NCI-H2107 treated with DMSO at 0.1 percent for 48 hours (cell line): ENCODE data around the gene MCF2L.
"Not testable (repeated sequence)": the region's sequence is repeated elsewhere in the genome, so short reads cannot be mapped to it uniquely, and the experiment has no call there.

Experiments
- DNase-seq: peaks from one replicate; lab custom pipeline; 2025; ENCODE audit not compliant: unreplicated experiment; lab: John Stamatoyannopoulos, UW

MCF2L gene

GRCh38 chr13:113077953-113078901, 109.2 kb downstream of the MCF2L start:
- no peak for DNase-seq

DNA sequence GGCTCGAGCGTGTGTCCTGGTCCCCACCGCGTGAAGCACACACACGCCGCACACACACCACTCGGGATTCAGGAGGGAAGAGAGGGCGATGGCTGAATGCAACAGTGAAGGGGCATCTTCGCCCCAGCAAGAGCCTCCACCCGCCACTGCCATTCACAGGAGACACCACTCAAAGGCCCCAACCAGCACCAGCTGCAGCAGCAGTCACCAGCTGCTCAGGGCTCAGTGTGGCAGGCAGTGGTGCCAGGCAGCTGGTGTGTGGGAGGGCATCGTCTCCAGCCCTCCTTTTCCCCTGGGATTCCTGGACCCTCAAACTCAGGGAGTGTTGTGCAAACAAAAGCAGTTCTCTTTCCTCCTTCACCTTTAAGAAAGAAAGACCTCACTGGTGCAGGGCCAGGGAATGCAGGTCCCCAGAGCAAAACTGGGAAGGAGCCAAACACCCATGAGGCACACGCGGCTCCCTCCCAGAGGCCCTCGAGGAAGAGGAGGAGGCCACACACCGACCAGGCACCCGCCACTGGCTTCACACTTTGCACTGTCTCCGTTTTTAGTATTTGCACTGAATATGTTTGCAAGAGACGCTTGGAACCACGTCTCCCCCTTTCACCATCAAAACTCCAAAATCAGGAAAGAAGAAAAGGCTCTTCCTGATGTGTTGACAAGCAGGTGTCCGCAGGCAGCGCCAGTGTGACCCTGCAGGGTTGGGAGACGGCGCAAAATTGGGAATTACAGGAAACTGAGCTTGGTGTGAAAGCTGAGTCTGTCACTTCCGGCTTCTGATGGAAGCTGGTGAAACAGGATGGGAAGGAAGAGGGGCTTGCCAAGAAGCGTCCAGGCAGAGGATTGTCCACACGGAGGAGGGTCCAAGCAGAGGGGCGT, 110.1 kb downstream of the MCF2L start:
- no peak for DNase-seq

DNA sequence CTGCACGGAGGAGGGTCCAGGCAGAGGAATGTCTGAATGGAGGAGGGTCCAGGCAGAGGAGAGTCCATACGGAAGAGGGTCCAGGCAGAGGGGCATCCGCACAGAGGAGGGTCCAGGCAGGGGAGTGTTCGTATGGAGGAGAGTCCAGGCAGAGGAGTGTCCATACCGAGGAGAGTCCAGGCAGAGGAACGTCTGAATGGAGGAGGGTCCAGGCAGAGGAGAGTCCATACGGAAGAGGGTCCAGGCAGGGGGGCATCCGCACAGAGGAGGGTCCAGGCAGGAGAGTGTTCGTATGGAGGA, 110.7 kb downstream of the MCF2L start:
- DNase-seq = not testable (repeated sequence)

- DNase-seq = no peak
Observed at GRCh38 chr13:113080361-113080831, 111.4 kb downstream of the MCF2L start.

GRCh38 chr13:113080901-113081521, 112.0 kb downstream of the MCF2L start:
- no peak for DNase-seq

- DNase-seq = no peak
Observed at GRCh38 chr13:113082198-113083021, 113.4 kb downstream of the MCF2L start.

- DNase-seq = no peak
Observed at GRCh38 chr13:113083022-113083373, 114.0 kb downstream of the MCF2L start.

DNA sequence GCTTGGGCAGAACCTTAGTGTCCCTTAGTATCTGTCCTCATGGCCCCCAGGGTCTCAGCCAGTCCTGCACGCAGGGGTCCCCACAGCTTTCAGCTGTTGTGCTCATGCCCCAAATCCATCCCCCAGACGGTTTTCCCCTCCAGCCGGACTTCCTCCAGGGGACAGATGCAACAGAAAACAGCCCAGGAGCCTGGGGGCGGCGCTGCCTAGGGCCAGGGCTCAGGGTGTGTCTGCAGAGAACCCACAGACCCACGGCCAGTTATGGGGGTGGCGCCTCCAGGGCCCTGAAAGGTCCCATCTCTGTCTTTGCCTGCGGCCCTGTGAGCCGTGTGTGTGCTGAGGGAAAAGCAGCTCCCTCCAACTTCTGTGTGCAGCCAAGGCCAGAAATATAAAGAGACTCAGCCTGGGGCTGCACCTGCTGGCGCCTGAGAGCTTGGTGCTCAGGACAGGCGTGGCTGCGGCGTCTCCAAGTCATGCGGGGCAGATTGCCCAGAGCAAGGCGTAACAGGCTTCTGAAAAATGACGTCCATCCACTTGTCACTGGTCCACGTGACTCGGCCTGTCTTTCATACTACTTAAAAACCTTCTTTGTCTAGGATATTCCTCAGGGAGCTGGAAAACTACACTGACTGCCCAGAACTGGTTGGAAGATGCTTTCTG, 114.5 kb downstream of the MCF2L start:
- peak; percentile 24 for DNase-seq

DNA sequence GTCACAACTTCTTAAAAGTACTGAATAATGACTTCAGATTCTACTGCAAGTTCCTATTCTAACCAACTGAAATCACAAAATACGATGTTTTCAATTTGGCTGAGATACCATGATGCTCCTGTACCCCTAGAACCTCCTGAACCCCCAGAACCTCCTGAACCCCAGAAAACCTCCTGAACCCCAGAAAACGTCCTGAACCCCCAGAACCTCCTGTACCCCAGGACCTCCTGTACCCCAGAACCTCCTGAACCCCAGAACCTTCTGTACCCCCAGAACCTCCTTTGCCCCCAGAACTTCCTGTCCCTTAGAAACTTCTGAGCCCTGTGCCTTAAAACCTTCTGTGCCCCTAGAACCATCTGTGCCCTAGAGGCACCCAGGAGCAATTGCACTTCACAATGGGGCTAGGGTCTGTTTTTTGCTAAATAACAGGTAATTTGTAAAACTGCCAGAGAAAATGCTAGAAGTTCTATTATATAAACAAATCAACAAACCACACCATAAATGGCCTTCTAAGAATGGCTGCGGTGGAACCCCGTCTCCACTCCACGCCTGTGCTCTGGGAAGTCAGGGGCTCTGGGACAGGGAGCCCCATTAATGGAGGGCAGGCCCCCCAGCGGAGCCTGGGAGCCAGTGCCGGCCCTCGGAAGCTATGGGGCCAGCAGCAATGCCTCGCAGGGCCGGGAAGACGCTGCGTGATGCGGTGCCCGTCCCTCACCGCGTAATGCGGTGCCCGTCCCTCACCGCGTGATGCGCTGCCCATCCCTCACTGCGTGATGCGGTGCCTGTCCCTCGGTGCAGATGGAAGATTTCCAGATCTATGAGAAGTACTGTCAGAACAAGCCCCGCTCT, 115.3 kb downstream of the MCF2L start:
- no peak for DNase-seq

- no peak for DNase-seq
Observed at GRCh38 chr13:113084943-113085540, 116.0 kb downstream of the MCF2L start.

GRCh38 chr13:113086031-113086750, 117.2 kb downstream of the MCF2L start:
- DNase-seq = no peak

GRCh38 chr13:113086991-113087922, 118.2 kb downstream of the MCF2L start:
- DNase-seq = no peak

DNA sequence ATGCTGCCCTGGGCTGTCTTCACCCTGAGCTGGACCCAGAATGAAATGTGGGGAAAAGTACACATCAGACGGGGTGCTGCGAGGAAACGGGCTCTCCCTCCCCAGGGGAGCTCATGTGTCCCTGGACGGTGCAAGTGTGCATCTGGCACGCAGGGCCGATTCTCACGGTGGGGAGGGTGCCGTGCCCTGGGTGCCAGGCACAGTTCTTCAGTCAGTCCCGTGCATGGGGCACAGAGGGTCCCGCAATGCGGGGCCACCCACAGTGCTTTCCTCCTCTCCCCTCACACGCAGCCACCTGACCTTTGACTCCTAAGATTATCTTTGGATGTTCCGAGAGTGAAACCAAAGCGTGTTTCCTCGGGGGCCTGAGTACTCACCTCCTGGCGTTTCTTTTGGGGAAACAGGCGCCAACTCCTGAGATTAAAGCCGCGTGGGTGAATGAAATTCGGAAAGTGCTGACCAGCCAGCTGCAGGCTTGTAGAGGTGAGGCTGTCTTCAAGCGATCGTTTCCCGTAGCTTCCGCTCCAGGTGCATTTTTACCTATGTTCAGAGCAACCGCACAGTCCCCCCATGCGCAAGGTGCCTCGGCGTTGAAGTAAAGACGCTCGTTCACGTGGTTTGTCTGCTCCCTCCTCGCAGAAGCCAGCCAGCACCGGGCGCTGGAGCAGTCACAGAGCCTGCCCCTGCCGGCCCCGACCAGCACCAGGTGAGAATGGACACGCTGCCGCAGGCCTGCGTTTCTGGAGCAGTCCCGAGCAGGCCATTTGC, 119.1 kb downstream of the MCF2L start:
- DNase-seq = no peak

DNA sequence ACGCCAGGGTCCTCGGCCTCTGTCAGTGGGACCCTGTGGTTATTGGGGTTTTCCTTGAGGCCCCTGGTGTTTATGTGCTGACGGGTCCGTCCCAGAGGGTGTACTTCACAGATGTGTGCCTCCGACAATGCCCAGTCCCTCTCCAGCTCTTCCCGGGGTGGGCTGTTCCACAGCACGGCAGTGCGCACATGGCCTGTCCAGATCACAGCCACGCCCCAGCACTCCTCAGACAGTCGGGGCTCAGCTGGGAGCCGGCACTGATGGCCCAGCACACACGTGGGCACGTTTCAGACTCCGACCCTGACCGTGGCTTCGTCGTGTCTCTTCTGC, 119.6 kb downstream of the MCF2L start:
- no peak for DNase-seq

GRCh38 chr13:113089693-113090414, 120.8 kb downstream of the MCF2L start:
- no peak for DNase-seq

- no peak for DNase-seq
Observed at GRCh38 chr13:113090415-113090770, 121.4 kb downstream of the MCF2L start.
